Measurements from ENCODE around the gene RBM19.

- TF ChIP-seq, protein P1, sequence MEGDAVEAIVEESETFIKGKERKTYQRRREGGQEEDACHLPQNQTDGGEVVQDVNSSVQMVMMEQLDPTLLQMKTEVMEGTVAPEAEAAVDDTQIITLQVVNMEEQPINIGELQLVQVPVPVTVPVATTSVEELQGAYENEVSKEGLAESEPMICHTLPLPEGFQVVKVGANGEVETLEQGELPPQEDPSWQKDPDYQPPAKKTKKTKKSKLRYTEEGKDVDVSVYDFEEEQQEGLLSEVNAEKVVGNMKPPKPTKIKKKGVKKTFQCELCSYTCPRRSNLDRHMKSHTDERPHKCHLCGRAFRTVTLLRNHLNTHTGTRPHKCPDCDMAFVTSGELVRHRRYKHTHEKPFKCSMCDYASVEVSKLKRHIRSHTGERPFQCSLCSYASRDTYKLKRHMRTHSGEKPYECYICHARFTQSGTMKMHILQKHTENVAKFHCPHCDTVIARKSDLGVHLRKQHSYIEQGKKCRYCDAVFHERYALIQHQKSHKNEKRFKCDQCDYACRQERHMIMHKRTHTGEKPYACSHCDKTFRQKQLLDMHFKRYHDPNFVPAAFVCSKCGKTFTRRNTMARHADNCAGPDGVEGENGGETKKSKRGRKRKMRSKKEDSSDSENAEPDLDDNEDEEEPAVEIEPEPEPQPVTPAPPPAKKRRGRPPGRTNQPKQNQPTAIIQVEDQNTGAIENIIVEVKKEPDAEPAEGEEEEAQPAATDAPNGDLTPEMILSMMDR (conservative IDR thresholded peaks at IDR 0.05; ENCODE audit: low read depth, low read length), result no peak
- no peak for TF ChIP-seq RAD21 (IDR thresholded peaks at IDR 0.05; ENCODE audit: low read length)
- TF ChIP-seq POLR2A (IDR thresholded peaks at IDR 0.05; ENCODE audit: low read depth, low read length), result no peak
- TF ChIP-seq SMC3 (IDR thresholded peaks at IDR 0.05; ENCODE audit: low read depth, low read length), result no peak
- no peak for TF ChIP-seq FOS (IDR thresholded peaks at IDR 0.05; ENCODE audit: low read depth, low read length)
- TF ChIP-seq USF2 (IDR thresholded peaks at IDR 0.05; ENCODE audit: low read depth, low read length), result no peak
- no peak for TF ChIP-seq CEBPB (IDR thresholded peaks at IDR 0.05; ENCODE audit: low read depth, low read length)
- no peak for TF ChIP-seq MAZ (IDR thresholded peaks at IDR 0.05; ENCODE audit: borderline replicate concordance, low read depth, low read length)
Measured at GRCh38 chr12:113914176-113914575, 51.9 kb downstream of the RBM19 start.
